Keratinocyte (primary cell): ENCODE measurements around the gene KCNMB3.

ENCODE experiments used
- CTCF ChIP-seq, 3 experiments: IDR thresholded peaks in 1 of 3; conservative IDR thresholded peaks in 1 of 3; optimal IDR thresholded peaks in 1 of 3; 2 replicates in 2 of 3; 3 replicates in 1 of 3; pipeline versions ENCODE3 to v1.5.1; 2011; ENCODE audit warnings: low read length in 3 of 3, mild to moderate bottlenecking in 3 of 3, moderate library complexity in 2 of 3, control low read depth in 1 of 3, inconsistent platforms in 1 of 3; ENCODE audit not compliant: insufficient read depth in 2 of 3; ENCODE audit errors: extremely low read depth in 1 of 3
- EZH2 ChIP-seq: IDR thresholded peaks from one replicate; pipeline ENCODE4 v1.6.1; 2012; ENCODE audit warnings: inconsistent platforms, mild to moderate bottlenecking, low read length, moderate library complexity

GRCh38 chr3:179224584-179224983 is 26.3 kb downstream of the KCNMB3 start:
- TF ChIP-seq CTCF (optimal IDR thresholded peaks at IDR 0.05 in 1 of 3, IDR thresholded peaks at IDR 0.05 in 1 of 3, conservative IDR thresholded peaks at IDR 0.05 in 1 of 3; ENCODE audit: extremely low read depth in 1 of 3, insufficient read depth in 2 of 3, low read length in 3 of 3): no peak
- no peak for TF ChIP-seq EZH2
